Loucy (cell line): ENCODE data around the gene NOCT.

Source experiments
- H2AFZ ChIP-seq: fragments of 200-600 bp; sonication (generic); 2 replicates; pipeline ENCODE4 v1.6.0; 2016; ENCODE audit warnings: antibody characterized with exemption, mild to moderate bottlenecking, low read length, moderate library complexity
- H3F3A ChIP-seq: fragments of 200-600 bp; 2 replicates; pipeline ENCODE4 v1.6.0; 2016; ENCODE audit warnings: antibody characterized with exemption, low read depth, mild to moderate bottlenecking
- H3K27me3 ChIP-seq: fragments of 200-600 bp; sonication (generic); 2 replicates; pipeline ENCODE4 v1.6.1; 2014; ENCODE audit warnings: low read length, mild to moderate bottlenecking; ENCODE audit not compliant: insufficient read depth, poor library complexity, severe bottlenecking
- H3K36me3 ChIP-seq: fragments of 200-600 bp; sonication (generic); 2 replicates; pipeline ENCODE4 v1.6.1; 2016; ENCODE audit warnings: low read length; ENCODE audit not compliant: insufficient read depth
- H3K4me1 ChIP-seq: fragments of 200-600 bp; sonication (generic); 2 replicates; pipeline ENCODE4 v1.5.1; 2014; ENCODE audit warnings: low read length, mild to moderate bottlenecking; ENCODE audit not compliant: insufficient read depth, poor library complexity, severe bottlenecking
- H3K4me2 ChIP-seq: fragments of 200-600 bp; sonication (generic); 2 replicates; pipeline ENCODE4 v1.6.0; 2014; ENCODE audit warnings: antibody characterized with exemption, low read length, low read depth, mild to moderate bottlenecking; ENCODE audit not compliant: poor library complexity, severe bottlenecking
- H3K4me3 ChIP-seq: fragments of 200-600 bp; sonication (generic); 2 replicates; pipeline ENCODE4 v1.5.1; 2014; ENCODE audit warnings: low read length, mild to moderate bottlenecking, mixed read lengths; ENCODE audit not compliant: poor library complexity, severe bottlenecking
- H3K79me2 ChIP-seq: fragments of 200-600 bp; sonication (generic); 2 replicates; pipeline ENCODE4 v1.6.1; 2014; ENCODE audit warnings: low read length; ENCODE audit not compliant: insufficient read depth
- H3K9ac ChIP-seq: fragments of 200-600 bp; sonication (generic); 2 replicates; pipeline ENCODE4 v1.6.0; 2014; ENCODE audit warnings: mild to moderate bottlenecking, low read depth, low read length, moderate library complexity; ENCODE audit not compliant: poor library complexity, severe bottlenecking
- H3K9me2 ChIP-seq: fragments of 200-600 bp; sonication (generic); replicated peaks from 2 replicates; pipeline ENCODE4 v1.6.1; 2016; ENCODE audit warnings: low read depth, low read length, mixed read lengths
- H3K9me3 ChIP-seq: fragments of 200-600 bp; sonication (generic); 2 replicates; pipeline ENCODE4 v1.6.1; 2014; ENCODE audit warnings: mild to moderate bottlenecking, antibody characterized with exemption, low read length, low read depth; ENCODE audit not compliant: insufficient read depth
- H4K20me1 ChIP-seq: fragments of 200-600 bp; sonication (generic); 2 replicates; pipeline ENCODE4 v1.6.0; 2014; ENCODE audit warnings: antibody characterized with exemption, low read length, mild to moderate bottlenecking; ENCODE audit not compliant: insufficient read depth, poor library complexity, severe bottlenecking
- CTCF ChIP-seq: fragments of 200-600 bp; sonication (generic); conservative IDR thresholded peaks from 2 replicates; pipeline ENCODE4 v1.5.1; 2014; ENCODE audit warnings: mild to moderate bottlenecking, antibody characterized with exemption, low read length
- EZH2phosphoT487 ChIP-seq: fragments of 200-600 bp; IDR thresholded peaks from 2 replicates; pipeline ENCODE4 v1.6.1; 2018; ENCODE audit warnings: antibody characterized with exemption, mild to moderate bottlenecking, moderate library complexity, borderline replicate concordance

The NOCT gene

GRCh38 chr4:139035650-139036049, 20.1 kb downstream of the NOCT start:
- H3K9me2 ChIP-seq, result no peaks in the 10 kb centered on the region
- H3K9me3 ChIP-seq, result no peaks in the 10 kb centered on the region
- H3K4me2 ChIP-seq, result no peak overlapping the region
- no peaks in the 10 kb centered on the region for H3F3A ChIP-seq
- peaks cover 9% of the 10 kb centered on the region for H3K4me1 ChIP-seq
- no peaks in the 10 kb centered on the region for H3K27me3 ChIP-seq
- TF ChIP-seq EZH2phosphoT487, result no peak
- TF ChIP-seq CTCF, result no peak
- no peak overlapping the region for H3K9ac ChIP-seq
- peaks cover 20% of the 10 kb centered on the region; the same call in 1 of the 2 replicates for H3K36me3 ChIP-seq
- no peak overlapping the region for H3K4me3 ChIP-seq
- H3K79me2 ChIP-seq, result peaks cover 96% of the 10 kb centered on the region
- H2AFZ ChIP-seq, result no peak overlapping the region
- peaks cover 73% of the 10 kb centered on the region for H4K20me1 ChIP-seq

- H3K27me3 ChIP-seq, result no peaks in the 10 kb centered on the region
- peak overlapping the region; percentile 1 for H3K4me2 ChIP-seq
- no peaks in the 10 kb centered on the region for H3F3A ChIP-seq
- no peaks in the 10 kb centered on the region for H3K9me2 ChIP-seq
- H3K4me3 ChIP-seq, result no peak overlapping the region
- TF ChIP-seq CTCF (no peak), EZH2phosphoT487 (no peak)
- H3K4me1 ChIP-seq, result peaks cover 13% of the 10 kb centered on the region
- peaks cover 74% of the 10 kb centered on the region for H4K20me1 ChIP-seq
- no peaks in the 10 kb centered on the region for H3K9me3 ChIP-seq
- H3K9ac ChIP-seq, result no peak overlapping the region
- H3K36me3 ChIP-seq, result peaks cover 20% of the 10 kb centered on the region; the same call in 1 of the 2 replicates
- peaks cover 93% of the 10 kb centered on the region for H3K79me2 ChIP-seq
- no peak overlapping the region for H2AFZ ChIP-seq
Observed at GRCh38 chr4:139036885-139037284, 21.3 kb downstream of the NOCT start.

- H3K79me2 ChIP-seq, result peaks cover 87% of the 10 kb centered on the region
- no peaks in the 10 kb centered on the region for H3K9me2 ChIP-seq
- no peak overlapping the region for H2AFZ ChIP-seq
- peaks cover 63% of the 10 kb centered on the region for H4K20me1 ChIP-seq
- no peaks in the 10 kb centered on the region for H3K9me3 ChIP-seq
- H3K36me3 ChIP-seq, result peaks cover 28% of the 10 kb centered on the region; the same call in 1 of the 2 replicates
- no peak overlapping the region for H3K4me2 ChIP-seq
- H3K9ac ChIP-seq, result no peak overlapping the region
- H3K4me1 ChIP-seq, result peaks cover 13% of the 10 kb centered on the region
- TF ChIP-seq CTCF, result no peak
- TF ChIP-seq EZH2phosphoT487, result no peak
- H3K4me3 ChIP-seq, result no peak overlapping the region
- no peaks in the 10 kb centered on the region for H3F3A ChIP-seq
- no peaks in the 10 kb centered on the region for H3K27me3 ChIP-seq
Observed at GRCh38 chr4:139038874-139039443, 23.4 kb downstream of the NOCT start.
